Measurements from ENCODE around the gene TIPARP.

Gene TIPARP

GRCh38 chr3:156674046-156674910 is at the start of gene TIPARP:
TIPARP (plus strand) TSS chr3:156674590; CDS start chr3:156677698, 3,108 bp downstream.
- peak; percentile 100 for DNase-seq

GRCh38 chr3:156626104-156626503 is 48.3 kb upstream of the TIPARP start:
- DNase-seq = no peak

- no peak for DNase-seq
Observed at GRCh38 chr3:156627946-156628569, 46.3 kb upstream of the TIPARP start.

GRCh38 chr3:156628836-156629618 is 45.4 kb upstream of the TIPARP start:
- no peak for DNase-seq

GRCh38 chr3:156630081-156630772 is 44.2 kb upstream of the TIPARP start:
- no peak for DNase-seq

GRCh38 chr3:156630773-156631093 is 43.7 kb upstream of the TIPARP start:
- DNase-seq = no peak

- DNase-seq = no peak
Observed at GRCh38 chr3:156631323-156631722, 43.1 kb upstream of the TIPARP start.

- DNase-seq = no peak
Observed at GRCh38 chr3:156632601-156633000, 41.8 kb upstream of the TIPARP start.

- DNase-seq = no peak
Observed at GRCh38 chr3:156633335-156633734, 41.1 kb upstream of the TIPARP start.

GRCh38 chr3:156635034-156635433 is 39.4 kb upstream of the TIPARP start:
- DNase-seq = no peak

- DNase-seq = no peak
Observed at GRCh38 chr3:156635973-156636372, 38.4 kb upstream of the TIPARP start.

GRCh38 chr3:156637480-156638022 is 36.8 kb upstream of the TIPARP start:
- DNase-seq = no peak

- DNase-seq = no peak
Observed at GRCh38 chr3:156638271-156638670, 36.1 kb upstream of the TIPARP start.

GRCh38 chr3:156639414-156640023 is 34.9 kb upstream of the TIPARP start:
- no peak for DNase-seq

GRCh38 chr3:156641618-156641975 is 32.8 kb upstream of the TIPARP start:
- no peak for DNase-seq

GRCh38 chr3:156642750-156643728 is 31.4 kb upstream of the TIPARP start:
- DNase-seq = no peak

- no peak for DNase-seq
Observed at GRCh38 chr3:156643729-156644389, 30.5 kb upstream of the TIPARP start.

GRCh38 chr3:156644958-156645357 is 29.4 kb upstream of the TIPARP start:
- no peak for DNase-seq

- DNase-seq = no peak
Observed at GRCh38 chr3:156646958-156647357, 27.4 kb upstream of the TIPARP start.

- DNase-seq = no peak
Observed at GRCh38 chr3:156648086-156648485, 26.3 kb upstream of the TIPARP start.

GRCh38 chr3:156649681-156650080 is 24.7 kb upstream of the TIPARP start:
- DNase-seq = no peak
